IPS-20b (cell line): ENCODE measurements around the gene MEIS1.

Experiments used
- H3K27ac ChIP-seq: one replicate; pipeline ENCODE4 v1.5.1; 2013; ENCODE audit warnings: low read length
- H3K27me3 ChIP-seq: 2 replicates; pipeline ENCODE4 v1.6.1; 2013; ENCODE audit warnings: mild to moderate bottlenecking, low read length, inconsistent platforms; ENCODE audit not compliant: insufficient read depth
- H3K36me3 ChIP-seq: 2 replicates; pipeline ENCODE4 v1.6.1; 2013; ENCODE audit warnings: low read depth, mild to moderate bottlenecking, inconsistent platforms, low read length, moderate library complexity; ENCODE audit not compliant: insufficient read depth
- H3K4me1 ChIP-seq: 2 replicates; pipeline ENCODE4 v1.6.1; 2013; ENCODE audit warnings: mild to moderate bottlenecking, control low read depth, inconsistent platforms, low read length, moderate library complexity; ENCODE audit not compliant: insufficient read depth
- H3K4me3 ChIP-seq: 2 replicates; pipeline ENCODE4 v1.5.1; 2013; ENCODE audit warnings: mild to moderate bottlenecking, low read length, inconsistent platforms
- H3K9ac ChIP-seq: 2 replicates; pipeline ENCODE4 v1.6.1; 2013; ENCODE audit warnings: low read depth, mild to moderate bottlenecking, inconsistent platforms, low read length, moderate library complexity
- H3K9me3 ChIP-seq: 2 replicates; pipeline ENCODE4 v1.6.1; 2013; ENCODE audit warnings: mild to moderate bottlenecking, low read depth, low read length, inconsistent platforms; ENCODE audit not compliant: insufficient read depth

Gene MEIS1

DNA sequence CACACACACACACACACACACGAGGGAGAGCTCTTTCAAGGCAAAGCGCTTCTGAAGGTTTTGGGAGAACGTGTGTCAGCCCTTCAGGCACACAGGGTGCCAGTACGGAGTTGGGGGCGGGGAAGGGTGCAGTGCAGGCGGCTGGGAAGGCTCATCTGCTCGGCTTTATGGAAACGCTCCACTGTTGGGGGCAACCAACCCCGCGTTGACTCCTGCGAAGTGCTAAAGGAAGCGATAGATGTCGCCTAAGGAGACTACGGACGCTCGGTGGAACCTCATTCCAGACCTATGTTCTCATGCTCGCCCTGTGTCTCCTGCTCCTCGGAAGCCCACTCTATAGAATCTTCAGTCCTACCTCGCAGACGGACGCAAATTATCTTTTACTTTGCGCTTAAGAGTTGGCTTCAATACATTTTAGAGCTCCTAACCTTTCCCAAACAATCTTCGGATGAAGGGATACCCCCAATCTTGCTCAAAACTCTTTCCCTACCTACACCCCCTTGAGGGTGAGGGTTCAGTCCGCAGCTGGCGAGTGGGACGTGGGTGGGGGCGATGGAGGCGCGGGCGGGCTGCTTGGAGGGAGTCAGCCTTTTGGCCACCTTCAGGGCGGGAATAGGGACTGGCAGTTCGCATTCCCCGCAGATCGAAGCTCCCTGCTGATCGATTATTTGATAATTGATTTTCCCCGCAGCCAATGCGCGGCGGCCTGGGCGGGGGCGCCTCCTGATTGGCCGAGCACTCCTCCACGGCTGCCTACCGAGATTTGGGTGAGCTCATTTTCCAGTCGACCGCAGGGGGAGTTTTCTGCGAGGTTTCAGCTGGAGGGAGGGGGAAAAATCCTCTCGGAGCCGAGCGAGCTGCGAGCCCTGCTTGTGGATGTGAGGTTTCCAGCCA lies 1.9 kb upstream of the MEIS1 start:
- Histone ChIP-seq H3K36me3 (no peaks in the 10 kb centered on the region), H3K27me3 (peaks cover 100% of the 10 kb centered on the region), H3K9me3 (no peaks in the 10 kb centered on the region), H3K4me3 (peak overlapping the region; percentile 71), H3K27ac (no peak overlapping the region), H3K9ac (peak overlapping the region; percentile 81; the same call in 1 of the 2 replicates), H3K4me1 (peaks cover 12% of the 10 kb centered on the region)

DNA sequence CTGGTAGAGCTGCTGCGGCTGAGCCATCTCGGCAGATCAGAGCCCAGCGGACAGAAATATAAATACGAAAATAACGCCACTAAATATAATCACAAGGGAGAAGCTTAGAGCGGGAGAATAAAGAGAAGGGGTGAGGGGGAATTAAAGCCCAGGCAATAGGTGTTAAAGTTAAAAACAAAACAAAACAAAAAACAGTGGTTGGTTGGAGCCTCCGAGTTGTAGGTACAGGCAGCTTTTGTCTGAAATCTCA lies 1.3 kb upstream of the MEIS1 start:
- Histone ChIP-seq H3K4me1 (peaks cover 17% of the 10 kb centered on the region), H3K9me3 (no peaks in the 10 kb centered on the region), H3K36me3 (no peaks in the 10 kb centered on the region), H3K27me3 (peaks cover 100% of the 10 kb centered on the region), H3K27ac (no peak overlapping the region), H3K9ac (peak overlapping the region; percentile 81; the same call in 1 of the 2 replicates), H3K4me3 (peak overlapping the region; percentile 71)

DNA sequence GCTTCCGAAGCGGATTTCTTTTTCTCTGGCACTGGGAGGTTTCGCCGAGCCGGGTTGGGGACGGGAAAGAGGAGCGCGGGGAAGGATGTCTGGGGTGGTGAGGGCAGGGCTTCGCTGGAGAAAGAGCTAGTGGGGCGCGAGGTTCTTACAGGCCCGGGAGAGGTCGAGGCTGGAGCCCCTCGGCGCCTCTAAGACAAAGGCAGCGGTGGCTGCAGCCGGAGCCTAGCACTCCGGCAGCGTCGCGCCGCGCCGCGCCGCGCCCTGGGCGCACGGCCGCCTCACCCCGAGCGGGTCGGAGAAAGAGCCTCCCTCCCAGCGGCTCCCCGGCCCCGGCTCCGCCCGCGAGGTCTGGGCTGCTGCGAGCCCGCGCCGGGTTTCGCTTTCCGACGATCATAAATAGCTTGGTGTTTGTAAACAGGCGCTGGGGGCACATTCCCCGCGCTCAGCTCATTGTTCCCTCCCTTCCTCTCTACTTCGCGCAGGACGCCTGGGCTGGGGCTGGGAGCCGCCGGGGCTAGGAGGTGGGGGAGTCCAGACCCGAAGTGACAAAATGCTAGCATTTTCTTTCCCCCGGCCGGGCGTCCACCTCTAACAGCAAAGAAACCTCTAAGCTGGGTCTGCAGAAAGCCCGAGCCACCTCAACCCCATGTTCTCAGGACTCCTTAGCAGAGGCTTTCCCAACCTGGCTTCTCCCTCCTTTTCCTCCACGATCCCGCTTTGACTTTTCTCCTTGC lies 813 bp upstream of the MEIS1 start:
- H3K4me1 ChIP-seq, result peaks cover 17% of the 10 kb centered on the region
- peak overlapping the region; percentile 71 for H3K4me3 ChIP-seq
- H3K36me3 ChIP-seq, result no peaks in the 10 kb centered on the region
- H3K27ac ChIP-seq, result no peak overlapping the region
- peak overlapping the region; percentile 81; the same call in 1 of the 2 replicates for H3K9ac ChIP-seq
- H3K27me3 ChIP-seq, result peaks cover 100% of the 10 kb centered on the region
- H3K9me3 ChIP-seq, result no peaks in the 10 kb centered on the region

DNA sequence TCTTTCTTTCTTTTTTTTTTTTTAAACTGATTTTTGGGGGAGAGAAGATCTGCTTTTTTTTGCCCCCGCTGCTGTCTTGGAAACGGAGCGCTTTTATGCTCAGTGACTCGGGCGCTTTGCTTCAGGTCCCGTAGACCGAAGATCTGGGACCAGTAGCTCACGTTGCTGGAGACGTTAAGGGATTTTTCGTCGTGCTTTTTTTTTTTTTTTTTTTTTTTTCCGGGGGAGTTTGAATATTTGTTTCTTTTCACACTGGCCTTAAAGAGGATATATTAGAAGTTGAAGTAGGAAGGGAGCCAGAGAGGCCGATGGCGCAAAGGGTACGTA lies 587 bp downstream of the MEIS1 start:
- Histone ChIP-seq H3K9ac (no peak overlapping the region), H3K4me3 (peak overlapping the region; percentile 71), H3K4me1 (peaks cover 17% of the 10 kb centered on the region), H3K27ac (no peak overlapping the region), H3K36me3 (no peaks in the 10 kb centered on the region), H3K9me3 (no peaks in the 10 kb centered on the region), H3K27me3 (peaks cover 100% of the 10 kb centered on the region)

DNA sequence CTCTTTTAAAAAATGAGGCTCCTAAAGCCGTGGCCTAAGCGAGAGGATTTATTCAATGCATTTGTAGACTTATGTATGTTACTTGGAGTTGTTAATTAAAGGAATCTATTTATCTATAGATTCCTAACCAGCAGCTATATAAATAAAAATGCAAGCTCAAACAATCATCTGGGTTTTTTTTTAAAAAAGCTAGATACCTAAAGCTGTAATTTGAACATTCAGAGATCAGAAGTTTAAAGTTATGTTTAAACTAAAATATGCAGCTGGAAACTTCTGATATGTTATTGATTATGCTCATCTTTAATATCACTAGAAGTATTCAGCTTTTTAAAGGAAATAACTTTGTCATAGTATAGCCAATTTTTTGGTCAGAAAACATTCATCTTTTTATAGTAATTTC lies 1.0 kb downstream of the MEIS1 start:
- Histone ChIP-seq H3K27ac (no peak overlapping the region), H3K9ac (no peak overlapping the region), H3K36me3 (no peaks in the 10 kb centered on the region), H3K4me1 (peaks cover 17% of the 10 kb centered on the region), H3K27me3 (peaks cover 100% of the 10 kb centered on the region), H3K9me3 (no peaks in the 10 kb centered on the region), H3K4me3 (peak overlapping the region; percentile 71)

DNA sequence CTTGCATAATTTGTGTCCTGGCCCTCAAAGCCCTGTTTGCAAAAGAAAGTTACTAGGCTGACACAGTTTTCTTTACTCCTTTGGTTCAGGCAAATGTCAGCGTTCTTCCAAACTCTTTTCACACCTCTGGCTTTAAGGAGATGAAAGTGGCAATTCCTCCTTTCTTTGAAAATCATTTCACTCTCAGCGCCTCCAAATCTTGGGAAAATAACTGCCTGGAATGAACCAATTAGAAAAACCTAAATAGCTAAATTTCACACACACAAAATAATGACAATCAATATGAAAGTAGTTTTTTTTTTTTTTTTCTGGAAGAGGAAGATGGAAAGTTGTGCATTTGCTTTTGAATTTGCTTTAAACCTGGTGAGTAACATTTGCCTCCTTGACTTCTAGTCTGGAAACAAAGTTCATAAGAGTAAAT lies 1.7 kb downstream of the MEIS1 start:
- Histone ChIP-seq H3K4me3 (peak overlapping the region; percentile 71), H3K27me3 (peaks cover 100% of the 10 kb centered on the region), H3K9ac (peak overlapping the region; percentile 10; the same call in 1 of the 2 replicates), H3K4me1 (peaks cover 22% of the 10 kb centered on the region), H3K9me3 (no peaks in the 10 kb centered on the region), H3K27ac (no peak overlapping the region), H3K36me3 (no peaks in the 10 kb centered on the region)

DNA sequence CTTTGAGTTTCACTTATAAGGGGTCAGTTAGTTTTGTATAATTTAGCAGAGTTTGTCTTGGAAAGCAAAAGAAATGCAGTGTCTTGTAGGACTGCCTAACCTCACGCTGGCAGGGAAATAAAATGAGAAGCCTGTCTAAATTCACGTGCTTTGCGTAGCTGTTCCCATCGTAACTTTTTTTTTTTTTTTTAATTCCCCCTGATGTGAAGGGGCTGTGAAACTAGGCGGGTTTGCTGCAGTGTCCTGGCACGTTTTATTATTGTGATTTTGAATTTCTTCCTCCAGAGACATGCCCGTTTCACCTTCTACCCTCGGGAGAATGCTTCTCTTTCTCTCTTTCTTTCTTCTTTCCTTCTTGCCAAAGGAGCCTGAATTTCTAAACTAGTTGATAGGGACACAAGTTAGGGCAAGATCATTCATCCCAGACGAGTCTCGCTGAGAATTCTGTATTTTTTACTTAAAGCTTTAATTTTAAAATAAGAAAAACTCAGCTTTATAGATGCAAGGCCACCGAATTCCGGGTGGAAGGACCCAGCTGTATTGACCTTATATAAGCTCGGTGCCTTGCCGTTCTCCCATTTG lies 2.3 kb downstream of the MEIS1 start:
- peak overlapping the region; percentile 71 for H3K4me3 ChIP-seq
- H3K36me3 ChIP-seq, result no peaks in the 10 kb centered on the region
- no peaks in the 10 kb centered on the region for H3K9me3 ChIP-seq
- H3K27me3 ChIP-seq, result peaks cover 100% of the 10 kb centered on the region
- H3K9ac ChIP-seq, result peak overlapping the region; percentile 53; the same call in 1 of the 2 replicates
- no peak overlapping the region for H3K27ac ChIP-seq
- H3K4me1 ChIP-seq, result peaks cover 24% of the 10 kb centered on the region

DNA sequence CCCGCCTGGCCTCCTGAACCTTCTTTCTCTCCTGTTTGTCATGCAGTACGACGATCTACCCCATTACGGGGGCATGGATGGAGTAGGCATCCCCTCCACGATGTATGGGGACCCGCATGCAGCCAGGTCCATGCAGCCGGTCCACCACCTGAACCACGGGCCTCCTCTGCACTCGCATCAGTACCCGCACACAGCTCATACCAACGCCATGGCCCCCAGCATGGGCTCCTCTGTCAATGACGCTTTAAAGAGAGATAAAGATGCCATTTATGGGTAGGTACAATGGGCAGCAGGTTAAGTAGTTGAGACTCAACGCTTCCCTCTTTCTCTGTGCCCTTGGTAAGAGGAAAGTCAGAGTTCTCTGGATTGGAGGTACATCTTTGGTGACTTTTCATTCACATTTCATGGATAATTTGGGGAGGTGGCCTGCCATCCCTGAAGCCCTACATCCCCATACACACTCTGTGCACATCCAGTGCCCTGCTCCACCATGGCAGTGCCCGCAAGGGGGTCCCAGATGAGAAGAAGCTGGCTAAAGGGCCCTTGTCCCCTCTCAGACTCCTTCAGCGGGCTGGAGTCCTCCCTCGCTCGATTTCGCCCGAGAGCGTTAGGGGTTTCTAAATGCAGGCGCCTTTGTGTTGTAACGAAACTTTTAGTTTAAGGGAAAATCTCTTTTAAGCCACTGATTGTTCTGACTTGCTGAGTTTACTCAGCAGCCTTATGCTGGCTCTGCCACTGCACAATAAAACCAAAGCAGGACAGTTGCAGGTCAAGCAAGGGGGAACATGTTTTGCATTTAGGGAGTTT lies 3.0 kb downstream of the MEIS1 start:
- Histone ChIP-seq H3K4me1 (peaks cover 24% of the 10 kb centered on the region), H3K27ac (no peak overlapping the region), H3K9ac (peak overlapping the region; percentile 53; the same call in 1 of the 2 replicates), H3K27me3 (peaks cover 100% of the 10 kb centered on the region), H3K4me3 (peak overlapping the region; percentile 71), H3K36me3 (no peaks in the 10 kb centered on the region), H3K9me3 (no peaks in the 10 kb centered on the region)

DNA sequence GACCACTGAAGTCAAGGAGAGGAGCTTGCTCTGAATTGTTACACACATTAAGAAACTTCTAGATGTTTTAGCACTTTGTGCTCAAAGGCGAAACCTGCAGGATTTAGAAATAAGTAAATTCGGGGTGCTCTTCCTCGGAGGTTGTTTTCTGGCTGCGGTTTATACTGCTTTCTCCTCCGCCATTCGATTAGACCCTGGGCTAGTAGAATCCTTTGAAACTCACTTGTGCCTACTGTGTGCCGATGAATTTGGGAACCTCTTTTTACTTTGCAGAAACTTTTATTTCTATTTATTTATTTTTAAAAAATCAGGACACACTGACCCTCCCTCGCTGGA lies 3.5 kb downstream of the MEIS1 start:
- H3K27me3 ChIP-seq, result peaks cover 100% of the 10 kb centered on the region

DNA sequence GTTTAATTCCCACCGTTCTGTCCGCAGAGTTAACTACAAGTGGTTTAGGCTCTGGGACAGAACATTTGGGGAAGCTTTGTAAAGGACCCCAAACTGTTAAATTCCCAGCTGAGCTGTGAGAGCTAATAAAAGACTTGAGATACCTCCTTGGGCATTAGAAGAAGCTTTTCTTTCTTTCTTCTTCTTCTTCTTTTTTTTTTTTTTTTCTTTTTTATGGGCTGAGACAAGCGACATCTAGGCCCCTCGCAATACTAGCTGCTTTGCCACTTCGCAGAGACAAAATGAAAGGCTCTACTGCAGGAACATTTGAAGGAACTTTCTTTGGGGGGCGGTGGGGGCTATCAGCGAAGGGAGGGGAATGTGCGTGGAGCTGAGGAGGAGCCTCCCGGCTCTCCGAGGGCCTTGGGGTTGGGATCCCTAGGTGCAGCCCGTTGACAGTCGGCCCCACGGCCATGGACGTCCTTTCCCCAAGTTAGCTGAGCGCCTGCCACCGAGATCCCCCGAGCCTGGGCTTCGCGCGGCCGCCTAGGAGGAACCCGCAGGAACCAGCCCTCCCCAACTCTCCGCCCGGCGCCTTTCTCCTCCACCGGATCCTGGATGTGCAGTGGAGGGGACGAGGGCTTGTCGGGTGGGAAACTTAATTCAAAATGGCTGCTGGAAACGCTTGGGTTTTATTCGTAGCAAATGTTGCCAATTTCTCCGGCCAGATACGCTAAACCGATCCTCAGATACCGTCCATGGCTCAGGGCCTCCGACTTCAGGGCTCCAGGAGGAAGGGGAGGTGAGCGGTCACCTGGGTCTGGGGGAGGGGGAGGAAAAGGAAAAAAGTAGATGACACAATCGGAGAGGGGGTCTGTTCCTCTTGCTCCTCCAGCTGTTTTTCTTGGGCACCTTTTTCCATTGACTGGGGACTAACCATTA lies 4.2 kb downstream of the MEIS1 start:
- Histone ChIP-seq H3K27ac (no peak overlapping the region), H3K9ac (peak overlapping the region; percentile 34; the same call in 1 of the 2 replicates), H3K27me3 (peaks cover 100% of the 10 kb centered on the region), H3K36me3 (no peaks in the 10 kb centered on the region), H3K4me3 (peak overlapping the region; percentile 71), H3K4me1 (peaks cover 31% of the 10 kb centered on the region), H3K9me3 (no peaks in the 10 kb centered on the region)

More for the DNA sequence above, 3.5 kb downstream of the MEIS1 start:
- no peaks in the 10 kb centered on the region for H3K9me3 ChIP-seq
- H3K36me3 ChIP-seq, result no peaks in the 10 kb centered on the region
- H3K4me3 ChIP-seq, result peak overlapping the region; percentile 71
- H3K4me1 ChIP-seq, result peaks cover 25% of the 10 kb centered on the region
- no peak overlapping the region for H3K27ac ChIP-seq
- H3K9ac ChIP-seq, result peak overlapping the region; percentile 53; the same call in 1 of the 2 replicates
